Stimulated activated CD4-positive, alpha-beta T cell treated with anti-CD3 and anti-CD28 coated beads, Interleukin-15, amount 100 ng/mL, for 48 hours (primary cell): ENCODE data around the gene UPK1B.
"Not testable (repeated sequence)": the region's sequence is repeated elsewhere in the genome, so short reads cannot be mapped to it uniquely, and the experiment has no call there.

ENCODE experiments used
- DNase-seq, 2 donors: peaks; one replicate each; pipeline ENCODE4 v3.0.0-alpha.2; 2020; ENCODE audit warnings: low read depth in 2 of 2

The UPK1B gene

GRCh38 chr3:119173325-119173724, at the start of gene UPK1B:
Gene UPK1B (plus strand): TSS chr3:119173598. CDS start chr3:119186742, 13,144 bp downstream.
- DNase-seq: no peak

GRCh38 chr3:119125342-119125741, 48.1 kb upstream of the UPK1B start:
- DNase-seq: no peak

DNA sequence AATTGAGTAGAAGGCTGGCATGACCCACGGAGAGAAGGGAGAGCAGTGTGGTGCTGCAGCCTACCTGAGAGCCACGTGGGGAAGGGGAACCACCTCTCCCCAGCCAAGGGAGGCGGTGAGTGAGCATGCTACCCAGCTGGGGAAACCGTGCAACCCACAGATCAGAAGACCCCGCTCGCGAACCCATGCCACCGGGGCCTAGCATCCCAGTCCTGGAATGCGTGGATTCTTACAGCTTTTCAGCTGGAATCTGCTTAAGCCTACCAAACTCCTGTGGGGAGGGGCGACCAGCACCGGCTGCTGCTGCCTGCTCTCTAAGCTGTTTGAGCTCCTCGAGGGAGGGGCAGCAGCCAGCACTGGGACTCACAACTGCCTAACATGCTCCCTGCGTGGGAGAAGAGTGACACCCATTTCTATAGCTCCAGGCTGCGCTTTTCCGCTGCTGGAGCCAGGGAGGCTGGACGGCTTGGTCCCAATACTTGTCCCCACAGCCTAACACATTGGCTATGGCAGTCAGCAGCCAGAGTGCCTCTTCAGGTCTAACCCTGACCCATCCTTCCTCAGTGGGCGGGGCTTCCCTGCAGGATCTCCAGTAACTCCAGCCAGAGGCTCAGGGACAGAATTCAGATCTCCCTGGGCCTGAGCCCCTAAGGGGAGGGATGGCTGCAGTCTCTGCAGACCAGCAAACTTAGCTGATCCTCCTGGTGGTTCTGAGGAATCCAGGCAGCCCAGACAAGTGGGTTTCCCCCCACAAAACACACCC, 47.5 kb upstream of the UPK1B start:
- DNase-seq: no peak

- not testable (repeated sequence) for DNase-seq
Observed at GRCh38 chr3:119130291-119130690, 43.1 kb upstream of the UPK1B start.

GRCh38 chr3:119132291-119132690, 41.1 kb upstream of the UPK1B start:
- not testable (repeated sequence) for DNase-seq

- not testable (repeated sequence) for DNase-seq
Observed at GRCh38 chr3:119139360-119139759, 34.0 kb upstream of the UPK1B start.

- no peak for DNase-seq
Observed at GRCh38 chr3:119140466-119140865, 32.9 kb upstream of the UPK1B start.

GRCh38 chr3:119145128-119145499, 28.3 kb upstream of the UPK1B start:
- DNase-seq: no peak

- DNase-seq: peak in 1 of 2 donors; percentile 8
Observed at GRCh38 chr3:119145500-119146167, 27.8 kb upstream of the UPK1B start, which contains the start of gene TEX55. Gene TEX55 (plus strand): TSS chr3:119146165. CDS start chr3:119146190, 25 bp downstream.

GRCh38 chr3:119146578-119147375, 26.6 kb upstream of the UPK1B start:
- DNase-seq: no peak

DNA sequence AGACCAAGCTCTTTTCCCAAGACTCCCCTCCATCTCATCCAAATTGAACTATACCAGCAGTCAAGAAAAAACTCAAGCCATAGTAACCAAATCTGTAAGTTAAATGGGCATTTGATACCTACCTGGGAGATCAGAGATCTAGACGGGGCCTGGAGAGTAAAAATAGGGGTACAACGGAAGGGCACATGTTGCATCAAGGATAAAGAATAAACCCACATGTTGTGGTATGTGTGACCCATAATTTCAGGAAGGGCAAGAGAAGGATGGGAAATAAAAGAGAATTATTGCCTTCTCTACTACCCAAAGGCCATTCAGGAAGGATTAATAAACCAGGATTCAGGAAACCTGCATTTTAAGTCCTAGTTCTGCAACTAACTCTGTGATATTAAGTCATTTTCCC, 25.9 kb upstream of the UPK1B start:
- DNase-seq: no peak

- no peak for DNase-seq
Observed at GRCh38 chr3:119148493-119149180, 24.8 kb upstream of the UPK1B start.

DNA sequence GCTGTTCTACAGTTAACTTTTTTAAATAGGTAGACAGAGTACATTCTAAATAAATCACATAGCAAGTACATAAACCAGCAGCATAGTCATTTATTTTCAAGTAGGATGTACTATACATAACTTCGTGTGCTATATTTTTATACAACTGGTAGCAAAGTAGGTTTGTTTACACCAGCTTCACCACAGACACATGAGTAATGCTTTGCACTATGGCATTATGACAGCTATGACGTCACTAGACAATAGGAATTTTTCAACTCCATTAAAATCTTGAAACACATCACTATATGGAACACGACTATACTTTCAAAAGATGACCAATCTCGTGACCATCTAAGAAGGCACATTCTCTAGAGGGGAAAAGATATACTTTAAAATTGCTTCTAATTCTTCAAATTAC, 23.9 kb upstream of the UPK1B start:
- no peak for DNase-seq

- DNase-seq: no peak
Observed at GRCh38 chr3:119156868-119157267, 16.5 kb upstream of the UPK1B start.

GRCh38 chr3:119157971-119158370, 15.4 kb upstream of the UPK1B start:
- no peak for DNase-seq

DNA sequence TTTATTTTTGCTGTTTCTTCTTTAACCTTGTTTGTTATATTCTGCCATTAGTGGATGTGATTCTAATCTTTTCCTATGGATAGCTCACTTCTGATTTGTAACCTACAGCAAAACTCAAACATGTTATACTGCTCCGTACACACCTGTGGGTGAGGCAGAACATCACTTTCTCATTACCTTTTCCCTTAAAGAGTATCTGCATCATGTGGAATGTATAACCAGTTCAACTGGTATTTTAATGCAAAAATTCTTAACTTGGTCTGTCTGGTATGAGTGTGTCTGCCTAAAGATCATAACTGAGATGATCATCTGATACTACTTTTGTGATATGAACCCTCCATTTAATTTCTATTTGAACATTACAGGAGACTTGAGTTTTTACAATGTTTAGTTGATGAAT, 13.0 kb upstream of the UPK1B start:
- no peak for DNase-seq

DNA sequence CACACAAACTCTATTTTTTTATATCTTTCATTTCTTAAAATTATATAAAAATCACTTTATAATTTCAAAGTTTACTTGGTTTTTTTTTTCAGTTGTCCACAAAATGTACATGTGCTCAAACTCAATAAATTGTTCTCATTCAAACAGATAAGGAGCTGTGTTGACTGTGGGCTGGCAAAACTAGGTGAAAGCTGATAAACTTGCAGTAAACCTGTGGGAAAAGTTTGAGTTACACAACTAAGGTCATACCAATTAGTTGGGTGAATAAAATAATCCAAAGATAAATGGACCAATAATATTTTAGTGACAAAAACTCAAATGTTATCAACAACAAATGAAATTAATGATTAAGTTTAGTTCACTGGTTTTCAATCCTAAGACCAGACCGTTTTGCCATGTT, 12.6 kb upstream of the UPK1B start:
- DNase-seq: no peak

DNA sequence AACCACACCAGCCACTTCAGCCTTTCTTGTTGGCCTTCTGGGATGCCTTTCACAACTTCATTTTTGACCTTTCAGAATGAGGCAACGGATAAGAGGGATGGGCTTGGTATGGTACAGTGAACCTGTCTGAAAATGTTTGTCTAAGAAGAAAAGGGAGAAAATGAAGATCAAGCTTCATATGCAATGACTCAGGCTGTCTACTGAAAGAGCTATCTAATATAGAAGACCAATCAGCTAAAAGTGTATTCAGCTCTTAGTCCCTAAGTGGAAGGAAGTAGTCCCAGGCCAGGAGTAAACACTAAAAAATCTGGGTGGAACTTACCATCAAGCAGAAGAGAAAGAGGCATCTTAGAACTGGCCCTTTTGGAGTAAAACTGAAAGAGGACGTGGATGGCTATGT, 12.2 kb upstream of the UPK1B start:
- no peak for DNase-seq

DNA sequence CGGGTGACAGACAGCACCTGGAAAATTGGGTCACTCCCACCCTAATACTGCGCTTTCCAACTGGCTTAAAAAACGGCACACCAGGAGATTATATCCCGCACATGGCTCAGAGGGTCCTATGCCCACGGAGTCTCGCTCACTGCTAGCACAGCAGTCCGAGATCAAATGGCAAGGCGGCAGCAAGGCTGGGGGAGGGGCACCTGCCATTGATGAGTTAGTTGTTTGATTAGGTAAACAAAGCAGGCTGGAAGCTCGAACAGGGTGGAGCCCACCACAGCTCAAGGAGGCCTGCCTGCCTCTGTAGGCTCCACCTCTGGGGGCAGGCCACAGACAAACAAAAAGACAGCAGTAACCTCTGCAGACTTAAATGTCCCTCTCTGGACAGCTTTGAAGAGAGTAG, 8.7 kb upstream of the UPK1B start:
- DNase-seq: not testable (repeated sequence)

- DNase-seq: no peak
Observed at GRCh38 chr3:119170821-119171220, 2.6 kb upstream of the UPK1B start.

DNA sequence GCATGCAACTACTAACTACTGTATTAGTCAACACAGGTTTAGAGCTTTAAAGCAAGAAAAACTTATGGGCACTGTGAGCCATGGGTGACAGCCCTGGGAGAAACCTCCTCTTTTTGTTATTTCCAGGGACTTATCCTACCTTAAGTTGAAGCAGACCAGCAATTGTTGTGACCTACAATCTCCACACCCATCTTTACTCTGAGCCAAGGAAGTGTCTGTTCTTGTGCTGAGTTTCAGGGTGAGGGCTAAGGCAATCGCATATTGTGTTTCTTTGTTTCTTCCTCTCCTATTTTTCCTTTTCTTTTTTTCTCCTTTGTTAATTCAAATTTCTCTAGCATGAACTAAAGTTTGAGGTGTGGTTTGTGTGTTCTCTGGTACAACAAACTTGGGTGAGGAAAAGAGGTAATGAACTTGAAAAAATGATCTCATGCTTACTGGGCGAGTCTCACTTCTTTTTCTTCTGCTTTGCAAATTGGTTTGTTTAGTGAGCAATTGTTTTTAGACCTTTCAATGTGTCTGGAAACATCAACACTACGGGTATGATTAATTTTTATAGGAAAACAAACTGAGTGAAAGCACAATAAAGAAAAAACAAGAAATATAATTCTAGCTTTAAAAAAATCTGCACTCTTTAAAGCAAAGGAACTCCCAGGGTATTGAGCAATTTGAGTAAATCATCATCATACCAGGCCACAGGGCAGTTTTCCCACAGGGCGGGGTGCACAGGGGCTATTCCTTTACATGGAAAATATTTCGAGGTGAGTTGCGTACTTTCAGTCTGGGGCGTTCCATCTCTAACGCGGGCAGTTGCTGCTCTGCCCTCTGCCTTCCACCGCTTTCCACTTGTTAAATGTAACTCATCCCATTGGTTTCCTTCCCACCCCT, 2.7 kb downstream of the UPK1B start:
- DNase-seq: no peak
